Measurements from ENCODE around the gene E2F7. TPM values are rescaled to one million over a fixed set of nuclear protein-coding genes. Genes with fewer than 3 reads are reported as not detected.
"Not testable (repeated sequence)": the region's sequence is repeated elsewhere in the genome, so short reads cannot be mapped to it uniquely, and the experiment has no call there.

E2F7 gene
- total RNA-seq, 4 donors from 2014 or later = not detected

DNA sequence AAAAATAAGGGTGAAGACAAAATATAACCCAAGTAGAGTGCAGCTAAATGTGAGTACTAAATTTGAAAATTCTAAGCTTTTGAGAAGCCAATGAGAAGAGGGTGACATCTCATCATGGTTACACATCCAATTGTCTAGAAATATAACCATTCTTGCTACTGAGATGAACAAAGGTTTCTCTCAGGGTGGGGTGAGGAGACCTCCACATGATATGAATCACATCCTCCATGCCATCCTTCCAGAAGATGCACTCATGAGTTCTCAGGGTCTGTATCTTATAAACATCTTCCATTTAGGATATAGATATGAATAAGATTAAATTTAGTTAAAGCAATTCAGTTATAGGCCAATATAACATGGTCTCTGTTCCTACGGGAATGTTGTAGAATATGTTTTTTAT is 38.9 kb upstream of the E2F7 start:
- Histone ChIP-seq H3K27me3 (no peaks in the 10 kb centered on the region), H3K36me3 (no peaks in the 10 kb centered on the region), H3K4me1 (no peaks in the 10 kb centered on the region), H3K27ac (no peak overlapping the region), H3K9me3 (no peaks in the 10 kb centered on the region), H3K4me3 (no peak overlapping the region)
- DNase-seq (no peak), ATAC-seq (no peak)
- in situ Hi-C loops (cut with MboI; ENCODE audit: low sequenced_read_pairs in 4 of 4) = no loop called here
- intact Hi-C loops (cut with DNase I; ENCODE audit: low total_unique reads) = no loop called here
- TF ChIP-seq CTCF (IDR thresholded peaks at IDR 0.05 in 4 of 5, conservative IDR thresholded peaks at IDR 0.05 in 1 of 5) (no peak), POLR2A (IDR thresholded peaks at IDR 0.05) (no peak)

DNA sequence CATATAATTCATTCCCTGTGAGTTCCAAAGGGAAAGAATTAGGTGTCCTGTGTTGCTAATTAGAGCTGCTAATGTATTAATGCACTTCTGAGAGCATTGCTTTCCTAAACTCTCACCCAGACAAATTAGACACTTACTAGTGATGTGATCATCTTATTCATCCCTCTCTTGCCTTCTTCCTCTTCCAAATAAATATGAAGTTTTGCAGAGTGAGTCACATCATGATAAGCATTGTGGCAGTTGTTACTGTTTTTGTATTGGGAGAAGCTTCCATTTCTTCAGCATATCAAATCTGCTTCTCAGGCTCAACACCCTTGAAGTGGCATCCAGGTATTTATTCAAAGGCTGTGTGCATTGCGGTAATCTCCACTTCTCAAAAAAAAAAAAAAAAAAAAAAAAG is 37.3 kb upstream of the E2F7 start:
- ATAC-seq (no peak), DNase-seq (no peak)
- Histone ChIP-seq H3K4me3 (no peak overlapping the region), H3K27me3 (no peaks in the 10 kb centered on the region), H3K27ac (no peak overlapping the region), H3K9me3 (no peaks in the 10 kb centered on the region), H3K36me3 (no peaks in the 10 kb centered on the region), H3K4me1 (no peaks in the 10 kb centered on the region)
- TF ChIP-seq POLR2A (IDR thresholded peaks at IDR 0.05) (no peak), CTCF (IDR thresholded peaks at IDR 0.05 in 4 of 5, conservative IDR thresholded peaks at IDR 0.05 in 1 of 5) (no peak)
- intact Hi-C loops (cut with DNase I; ENCODE audit: low total_unique reads) = no loop called here
- in situ Hi-C loops (cut with MboI; ENCODE audit: low sequenced_read_pairs in 4 of 4) = no loop called here

DNA sequence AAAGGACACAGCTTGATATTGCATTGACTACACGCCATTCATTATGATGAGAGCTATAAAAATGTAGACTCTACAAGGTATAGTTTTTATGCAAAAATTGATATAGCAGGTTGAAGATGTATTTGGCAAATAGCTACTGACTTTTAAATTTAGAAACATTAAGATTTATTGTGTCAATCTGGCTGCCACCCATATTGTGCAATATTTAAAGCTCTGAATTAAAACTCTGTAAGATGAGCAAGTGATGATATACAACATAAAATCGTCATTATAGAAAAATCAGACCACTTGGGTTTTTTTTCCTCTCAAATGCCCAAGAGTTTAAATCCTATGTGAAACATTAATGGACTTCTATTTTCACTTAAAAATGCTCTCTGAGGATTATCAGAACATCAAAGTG is 36.8 kb upstream of the E2F7 start:
- Histone ChIP-seq H3K27ac (no peak overlapping the region), H3K36me3 (no peaks in the 10 kb centered on the region), H3K4me1 (no peaks in the 10 kb centered on the region), H3K4me3 (no peak overlapping the region), H3K27me3 (no peaks in the 10 kb centered on the region), H3K9me3 (no peaks in the 10 kb centered on the region)
- DNase-seq = no peak
- intact Hi-C loops (cut with DNase I; ENCODE audit: low total_unique reads) = no loop called here
- in situ Hi-C loops (cut with MboI; ENCODE audit: low sequenced_read_pairs in 4 of 4) = no loop called here
- ATAC-seq = no peak
- TF ChIP-seq CTCF (IDR thresholded peaks at IDR 0.05 in 4 of 5, conservative IDR thresholded peaks at IDR 0.05 in 1 of 5) = no peak
- no peak for TF ChIP-seq POLR2A (IDR thresholded peaks at IDR 0.05)

GRCh38 chr12:77099799-77100198 is 34.4 kb upstream of the E2F7 start:
- no peak overlapping the region for H3K27ac ChIP-seq
- in situ Hi-C loops (cut with MboI; ENCODE audit: low sequenced_read_pairs in 4 of 4) (loop anchor here in 1 of 4 donors (25.0 kb wide), 1 partner anchor 112 kb away; no protein-coding TSS in a partner anchor), intact Hi-C loops (cut with DNase I; ENCODE audit: low total_unique reads) (no loop called here)
- no peaks in the 10 kb centered on the region for H3K4me1 ChIP-seq
- H3K36me3 ChIP-seq = no peaks in the 10 kb centered on the region
- no peak for DNase-seq
- no peak for ATAC-seq
- TF ChIP-seq CTCF (IDR thresholded peaks at IDR 0.05 in 4 of 5, conservative IDR thresholded peaks at IDR 0.05 in 1 of 5) = no peak
- TF ChIP-seq POLR2A (IDR thresholded peaks at IDR 0.05) = no peak
- no peaks in the 10 kb centered on the region for H3K27me3 ChIP-seq
- no peaks in the 10 kb centered on the region for H3K9me3 ChIP-seq
- no peak overlapping the region for H3K4me3 ChIP-seq

GRCh38 chr12:77097846-77098245 is 32.5 kb upstream of the E2F7 start:
- H3K27me3 ChIP-seq = no peaks in the 10 kb centered on the region
- H3K36me3 ChIP-seq = no peaks in the 10 kb centered on the region
- H3K9me3 ChIP-seq = no peaks in the 10 kb centered on the region
- H3K4me3 ChIP-seq = no peak overlapping the region
- H3K4me1 ChIP-seq = no peaks in the 10 kb centered on the region
- intact Hi-C loops (cut with DNase I; ENCODE audit: low total_unique reads) (no loop called here), in situ Hi-C loops (cut with MboI; ENCODE audit: low sequenced_read_pairs in 4 of 4) (loop anchor here in 1 of 4 donors (25.0 kb wide), 1 partner anchor 111 kb away; no protein-coding TSS in a partner anchor)
- ATAC-seq (no peak), DNase-seq (no peak)
- TF ChIP-seq CTCF (IDR thresholded peaks at IDR 0.05 in 4 of 5, conservative IDR thresholded peaks at IDR 0.05 in 1 of 5) = no peak
- no peak for TF ChIP-seq POLR2A (IDR thresholded peaks at IDR 0.05)
- H3K27ac ChIP-seq = no peak overlapping the region

DNA sequence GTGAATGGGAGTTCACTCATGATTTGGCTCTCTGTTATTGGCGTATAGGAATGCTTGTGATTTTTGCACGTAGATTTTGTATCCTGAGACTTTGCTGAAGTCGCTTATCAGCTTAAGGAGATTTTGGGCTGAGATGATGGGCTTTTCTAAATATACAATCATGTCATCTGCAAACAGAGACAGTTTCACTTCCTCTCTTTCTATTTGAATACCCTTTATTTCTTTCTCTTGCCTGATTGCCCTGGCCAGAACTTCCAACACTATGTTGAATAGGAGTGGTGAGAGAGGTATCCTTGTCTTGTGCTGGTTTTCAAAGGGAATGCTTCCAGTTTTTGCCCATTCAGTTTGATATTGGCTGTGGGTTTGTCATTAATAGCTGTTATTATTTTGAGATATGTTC is 26.9 kb upstream of the E2F7 start:
- in situ Hi-C loops (cut with MboI; ENCODE audit: low sequenced_read_pairs in 4 of 4) = loop anchor here in 1 of 4 donors (25.0 kb wide), 1 partner anchor 105 kb away; no protein-coding TSS in a partner anchor

More for the DNA sequence above, 26.9 kb upstream of the E2F7 start:
- DNase-seq; H3K4me1 ChIP-seq; H3K27ac ChIP-seq; ATAC-seq; H3K9me3 ChIP-seq; H3K27me3 ChIP-seq; intact Hi-C loops (cut with DNase I; ENCODE audit: low total_unique reads); H3K4me3 ChIP-seq; H3K36me3 ChIP-seq: not testable (repeated sequence)

Data from gastrocnemius medialis (tissue), 4 donors.